Activated CD8-positive, alpha-beta T cell treated with anti-CD3 and anti-CD28 coated beads for 36 hours (primary cell): ENCODE results near the gene RNF157. TPM values are rescaled to one million over a fixed set of nuclear protein-coding genes. Genes with fewer than 3 reads are reported as not detected.
A peak's percentile ranks its signal among the peaks of the same experiment; 100 is the strongest.

Experiments
- ATAC-seq: fragments of 200-7000 bp; cut with Tn5 transposase; one replicate; pipeline ENCODE4 v1.10.0; 2021; ENCODE audit warnings: mild to moderate bottlenecking, moderate library complexity
- CTCF ChIA-PET: fragments of 350-600 bp; sonication (Branson Sonifier 250); formaldehyde crosslinking; loops from one replicate; lab custom pipeline; 2021; ENCODE audit warnings: antibody characterized with exemption; lab: Charles Lee
- POLR2A ChIA-PET: fragments of 350-600 bp; sonication (Branson Sonifier 250); formaldehyde crosslinking; loops from one replicate; lab custom pipeline; 2021; ENCODE audit warnings: antibody characterized with exemption; lab: Charles Lee
- DNase-seq: peaks from one replicate; pipeline ENCODE4 v3.0.0-alpha.2; 2020
- H3K27ac Mint-ChIP-seq: one replicate; pipeline ENCODE4 v1.8.0; 2021; ENCODE audit warnings: mild to moderate bottlenecking, mixed read lengths
- H3K27me3 Mint-ChIP-seq: one replicate; pipeline ENCODE4 v1.8.0; 2021; ENCODE audit warnings: mixed read lengths
- H3K36me3 Mint-ChIP-seq: one replicate; pipeline ENCODE4 v1.8.0; 2021; ENCODE audit warnings: low read depth, mixed read lengths
- H3K4me1 Mint-ChIP-seq: one replicate; pipeline ENCODE4 v1.8.0; 2021; ENCODE audit warnings: low read depth, mixed read lengths
- H3K4me3 Mint-ChIP-seq: one replicate; pipeline ENCODE4 v1.8.0; 2021; ENCODE audit warnings: mild to moderate bottlenecking, moderate library complexity, mixed read lengths
- H3K9me3 Mint-ChIP-seq: one replicate; pipeline ENCODE4 v1.8.0; 2021; ENCODE audit warnings: mixed read lengths
- intact Hi-C: fragments of 100-400 bp; cut with micrococcal nuclease; formaldehyde crosslinking; loops from one replicate; pipeline ENCODE4 v1.10.0; 2022
- total RNA-seq, 2 experiments: library from RNA; stranded (reverse); gene quantifications; one replicate each; pipeline ENCODE4 v1.2.3, GENCODE V29; 2021
- TF ChIP-seq, protein P1 (sequence below): fragments of 200-600 bp; IDR thresholded peaks from one replicate; pipeline ENCODE4 v1.8.0; 2022; ENCODE audit warnings: antibody characterized with exemption, mild to moderate bottlenecking

RNF157 gene
- total RNA-seq, 2 experiments from 2014 or later, result 37.2 to 44.5 TPM

DNA sequence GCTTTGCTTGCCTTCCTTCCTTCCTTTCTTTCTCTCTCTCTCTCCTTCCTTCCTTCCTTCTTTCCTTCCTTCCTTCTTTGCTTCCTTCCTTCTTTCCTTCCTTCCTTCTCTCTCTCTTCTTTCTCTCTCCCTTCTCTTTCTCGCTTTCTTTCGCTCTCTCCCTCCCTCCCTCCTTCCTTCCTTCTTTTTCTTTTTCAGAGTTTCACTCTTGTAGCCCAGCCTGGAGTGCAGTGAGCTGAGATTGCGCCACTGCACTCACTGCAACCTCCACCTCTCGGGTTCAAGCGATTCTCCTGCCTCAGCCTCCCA, 117.1 kb downstream of the RNF157 start:
- Mint-ChIP-seq H3K27me3 (no peaks in the 10 kb centered on the region), H3K27ac (peak overlapping the region; percentile 12)
- POLR2A ChIA-PET, result interaction anchor here (1.1 to 7.8 kb wide), 5 partner anchors 56 to 157 kb away, joined by 3 to 83 read pairs (median 5); no protein-coding TSS in a partner anchor

DNA sequence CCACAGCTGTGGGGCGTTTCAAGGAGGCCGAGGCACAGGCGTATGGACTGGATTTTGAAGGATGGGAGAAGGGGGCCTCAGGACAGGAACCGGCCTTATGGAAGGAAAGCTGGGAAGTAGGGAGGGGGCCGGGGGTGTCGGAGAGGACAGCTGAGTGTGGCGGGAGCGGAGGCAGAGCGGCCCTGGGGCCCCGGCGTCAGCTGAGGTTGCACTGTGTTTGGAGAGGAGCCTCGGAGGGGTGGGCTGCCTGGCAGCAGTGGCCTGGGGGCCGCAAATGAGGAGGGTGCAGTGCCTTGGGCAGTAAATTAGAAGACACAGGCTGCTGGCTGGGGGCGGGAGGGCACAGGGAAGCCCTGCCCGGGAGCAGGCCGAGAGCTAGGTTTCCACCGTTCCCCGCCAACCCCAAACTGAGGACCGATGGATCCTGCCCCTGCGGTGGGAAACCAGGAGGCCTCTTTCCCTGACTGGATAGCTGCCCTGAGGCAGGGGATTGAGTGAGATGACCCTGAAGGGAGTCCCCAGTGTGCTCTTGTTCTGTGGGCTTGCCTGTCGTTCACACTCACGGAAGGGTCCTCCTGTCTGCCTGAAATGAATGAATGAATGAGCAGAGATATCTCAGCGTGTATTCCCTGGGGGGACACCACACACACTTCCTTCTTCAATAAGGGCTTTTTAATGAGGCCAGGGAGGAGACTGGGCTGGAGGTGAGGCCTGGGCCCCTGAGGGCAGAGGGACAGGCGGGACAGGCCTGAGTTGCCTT, 117.7 kb downstream of the RNF157 start:
- POLR2A ChIA-PET, result interaction anchor here (0.6 to 7.8 kb wide), 9 partner anchors 11 to 157 kb away, joined by 3 to 83 read pairs (median 5); no protein-coding TSS in a partner anchor
- no peak for ATAC-seq

More for the DNA sequence above, 117.1 kb downstream of the RNF157 start:
- Mint-ChIP-seq H3K9me3 (no peaks in the 10 kb centered on the region), H3K4me1 (peaks cover 24% of the 10 kb centered on the region), H3K4me3 (no peak overlapping the region), H3K36me3 (no peaks in the 10 kb centered on the region)
- TF ChIP-seq, protein P1, sequence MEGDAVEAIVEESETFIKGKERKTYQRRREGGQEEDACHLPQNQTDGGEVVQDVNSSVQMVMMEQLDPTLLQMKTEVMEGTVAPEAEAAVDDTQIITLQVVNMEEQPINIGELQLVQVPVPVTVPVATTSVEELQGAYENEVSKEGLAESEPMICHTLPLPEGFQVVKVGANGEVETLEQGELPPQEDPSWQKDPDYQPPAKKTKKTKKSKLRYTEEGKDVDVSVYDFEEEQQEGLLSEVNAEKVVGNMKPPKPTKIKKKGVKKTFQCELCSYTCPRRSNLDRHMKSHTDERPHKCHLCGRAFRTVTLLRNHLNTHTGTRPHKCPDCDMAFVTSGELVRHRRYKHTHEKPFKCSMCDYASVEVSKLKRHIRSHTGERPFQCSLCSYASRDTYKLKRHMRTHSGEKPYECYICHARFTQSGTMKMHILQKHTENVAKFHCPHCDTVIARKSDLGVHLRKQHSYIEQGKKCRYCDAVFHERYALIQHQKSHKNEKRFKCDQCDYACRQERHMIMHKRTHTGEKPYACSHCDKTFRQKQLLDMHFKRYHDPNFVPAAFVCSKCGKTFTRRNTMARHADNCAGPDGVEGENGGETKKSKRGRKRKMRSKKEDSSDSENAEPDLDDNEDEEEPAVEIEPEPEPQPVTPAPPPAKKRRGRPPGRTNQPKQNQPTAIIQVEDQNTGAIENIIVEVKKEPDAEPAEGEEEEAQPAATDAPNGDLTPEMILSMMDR, result no peak
- intact Hi-C loops, result loop anchor here (5.0 kb wide), 1 partner anchor 59 kb away; no protein-coding TSS in a partner anchor
- CTCF ChIA-PET, result interaction anchor here (1.1 to 13.9 kb wide), 11 partner anchors 52 to 275 kb away, joined by 3 to 236 read pairs (median 6); no protein-coding TSS in a partner anchor
- ATAC-seq (no peak), DNase-seq (no peak)

DNA sequence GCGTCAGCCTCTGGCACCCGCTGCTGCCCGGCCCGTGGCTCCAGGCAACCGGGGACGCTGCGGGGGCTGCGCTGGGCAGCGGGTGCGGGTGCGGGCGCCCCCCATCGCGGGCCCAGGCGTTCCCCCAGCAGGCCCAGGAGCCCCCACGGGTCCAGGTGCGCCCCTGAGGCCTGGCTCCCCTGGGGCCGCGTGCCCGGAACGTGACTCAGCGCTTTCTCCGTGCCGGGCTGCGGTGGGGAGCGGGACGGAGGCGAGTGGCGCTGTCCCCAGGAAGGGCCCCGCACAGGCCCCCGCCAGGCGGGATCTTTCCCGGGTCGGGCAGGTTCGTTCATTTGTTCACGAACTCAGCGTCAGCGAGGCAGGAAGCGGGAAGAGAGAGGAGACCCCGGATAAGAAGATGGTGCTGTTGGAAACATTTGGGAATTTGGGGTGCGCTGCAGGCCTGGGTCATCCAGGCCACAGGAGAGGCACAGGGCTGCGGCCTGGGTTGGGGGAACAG, 118.3 kb downstream of the RNF157 start:
- Mint-ChIP-seq H3K27ac (peak overlapping the region; percentile 77), H3K9me3 (no peaks in the 10 kb centered on the region), H3K4me3 (peak overlapping the region; percentile 45), H3K36me3 (no peaks in the 10 kb centered on the region), H3K27me3 (no peaks in the 10 kb centered on the region), H3K4me1 (peaks cover 20% of the 10 kb centered on the region)
- ATAC-seq (peak; percentile 10), DNase-seq (peak; percentile 40)
- ChIA-PET POLR2A (interaction anchor here (1.1 to 7.8 kb wide), 6 partner anchors 11 to 158 kb away, joined by 4 to 83 read pairs (median 6); no protein-coding TSS in a partner anchor), CTCF (interaction anchor here (0.5 to 13.9 kb wide), 25 partner anchors 10 to 179 kb away, joined by 3 to 236 read pairs (median 5); no protein-coding TSS in a partner anchor)
- intact Hi-C loops, result loop anchor here (2.0 to 5.0 kb wide), 2 partner anchors 60 to 157 kb away; no protein-coding TSS in a partner anchor
- TF ChIP-seq, protein P1, result no peak

More for the DNA sequence above, 117.7 kb downstream of the RNF157 start:
- intact Hi-C loops, result loop anchor here (5.0 kb wide), 1 partner anchor 60 kb away; no protein-coding TSS in a partner anchor
- H3K36me3 Mint-ChIP-seq, result no peaks in the 10 kb centered on the region
- no peaks in the 10 kb centered on the region for H3K9me3 Mint-ChIP-seq
- H3K4me1 Mint-ChIP-seq, result peaks cover 24% of the 10 kb centered on the region
- H3K27ac Mint-ChIP-seq, result peak overlapping the region; percentile 77
- peak overlapping the region; percentile 45 for H3K4me3 Mint-ChIP-seq
- H3K27me3 Mint-ChIP-seq, result no peaks in the 10 kb centered on the region
- DNase-seq, result no peak
- CTCF ChIA-PET, result interaction anchor here (1.1 to 13.9 kb wide), 13 partner anchors 10 to 275 kb away, joined by 3 to 236 read pairs (median 6); no protein-coding TSS in a partner anchor
- TF ChIP-seq, protein P1, result no peak

DNA sequence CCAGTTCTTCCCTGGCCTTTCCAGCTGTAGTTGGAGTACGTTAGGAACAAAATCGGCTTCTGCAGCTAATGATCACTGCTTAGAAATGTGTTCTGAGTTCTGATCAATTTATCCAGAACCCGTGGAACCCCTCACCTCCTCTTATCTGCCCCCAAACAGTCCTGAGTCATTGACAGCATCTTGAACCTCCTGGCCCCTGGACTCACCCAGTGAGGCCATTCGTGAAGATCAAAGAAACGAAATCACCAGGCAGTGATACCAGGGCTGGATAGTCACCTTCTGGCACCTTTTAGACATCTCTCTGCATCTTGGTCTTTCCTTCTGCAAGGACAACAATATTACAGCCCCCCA, 119.7 kb downstream of the RNF157 start:
- ChIA-PET POLR2A (interaction anchor here (1.0 to 7.8 kb wide), 6 partner anchors 17 to 159 kb away, joined by 3 to 83 read pairs (median 6); partner anchors contain the start of genes EXOC7 and UBALD2), CTCF (interaction anchor here (0.8 to 13.9 kb wide), 20 partner anchors 14 to 261 kb away, joined by 3 to 236 read pairs (median 6); no protein-coding TSS in a partner anchor)
- Mint-ChIP-seq H3K36me3 (no peaks in the 10 kb centered on the region), H3K4me1 (peaks cover 10% of the 10 kb centered on the region), H3K27ac (peak overlapping the region; percentile 17), H3K27me3 (no peaks in the 10 kb centered on the region), H3K9me3 (no peaks in the 10 kb centered on the region), H3K4me3 (no peak overlapping the region)
- intact Hi-C loops, result loop anchor here (2.0 to 5.0 kb wide), 2 partner anchors 62 to 158 kb away; no protein-coding TSS in a partner anchor
- DNase-seq, result no peak
- TF ChIP-seq, protein P1, result no peak
- no peak for ATAC-seq
